HUDEP-2 (cell line): Measurements from ENCODE around the gene COPS3.

Source experiments
- DNase-seq, 76 experiments: peaks; one replicate each; lab custom pipeline; 2025; ENCODE audit not compliant: unreplicated experiment in 76 of 76; lab: John Stamatoyannopoulos, UW

The COPS3 gene

DNA sequence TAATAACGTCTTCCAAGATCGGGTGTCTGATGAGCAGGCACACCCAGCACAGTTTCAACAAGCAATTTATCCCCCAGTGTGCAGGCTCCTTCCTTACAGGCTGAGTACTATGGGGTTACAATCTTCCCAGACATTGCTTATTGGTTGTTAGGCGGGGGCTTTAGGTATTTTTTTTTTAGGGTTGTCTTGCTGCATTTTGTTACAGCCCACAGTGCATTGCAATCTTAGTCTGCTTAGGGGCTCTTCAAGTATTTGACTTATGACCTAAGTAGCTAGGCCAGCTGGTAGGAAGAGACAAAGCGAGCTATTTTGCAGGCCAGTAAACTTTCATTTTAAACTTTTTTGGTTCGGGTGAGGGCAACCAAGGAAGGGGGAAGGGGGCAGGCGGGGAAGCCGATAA is 80.7 kb downstream of the COPS3 start:
- no peak for DNase-seq

DNA sequence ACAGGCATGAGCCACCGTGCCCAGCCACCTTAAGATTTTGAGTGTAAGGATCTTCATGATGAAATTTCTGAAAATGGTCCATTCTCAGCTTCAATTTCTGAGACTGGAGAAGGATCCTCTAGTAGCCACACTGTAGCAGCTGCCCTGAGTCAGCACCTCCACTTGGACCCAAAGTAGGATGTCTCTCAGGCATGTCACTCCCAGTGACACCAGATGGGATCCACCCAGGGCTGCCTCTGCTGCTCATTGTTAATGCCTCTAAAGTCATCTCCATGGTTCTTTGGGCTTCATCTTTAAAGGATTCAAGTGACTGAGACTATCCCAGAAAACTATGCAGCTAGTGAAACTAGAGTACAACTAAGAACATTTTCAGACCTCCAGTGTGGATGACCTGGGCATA is 82.8 kb downstream of the COPS3 start:
- DNase-seq, result no peak

DNA sequence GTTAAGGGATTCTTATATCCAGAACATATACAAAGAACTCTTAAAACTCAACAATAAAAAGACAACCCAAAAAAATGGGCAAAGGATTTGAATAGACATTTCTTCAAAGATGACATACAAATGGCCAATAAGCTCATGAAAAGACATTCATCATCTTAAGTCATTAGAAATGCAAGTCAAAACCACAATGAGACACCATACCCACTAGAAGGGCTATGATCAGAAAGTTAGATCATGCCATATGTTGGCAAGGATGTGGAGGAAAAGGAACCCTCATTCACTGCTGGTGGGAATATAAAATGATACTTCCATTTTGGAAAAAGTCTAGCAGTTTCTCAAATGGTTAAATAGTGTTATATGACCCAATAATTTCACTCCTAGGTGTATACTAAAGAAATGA is 84.3 kb downstream of the COPS3 start:
- DNase-seq, result no peak
